Measurements from ENCODE around the gene ZCCHC13.
"Not testable (repeated sequence)": the region's sequence is repeated elsewhere in the genome, so short reads cannot be mapped to it uniquely, and the experiment has no call there.

Gene ZCCHC13

DNA sequence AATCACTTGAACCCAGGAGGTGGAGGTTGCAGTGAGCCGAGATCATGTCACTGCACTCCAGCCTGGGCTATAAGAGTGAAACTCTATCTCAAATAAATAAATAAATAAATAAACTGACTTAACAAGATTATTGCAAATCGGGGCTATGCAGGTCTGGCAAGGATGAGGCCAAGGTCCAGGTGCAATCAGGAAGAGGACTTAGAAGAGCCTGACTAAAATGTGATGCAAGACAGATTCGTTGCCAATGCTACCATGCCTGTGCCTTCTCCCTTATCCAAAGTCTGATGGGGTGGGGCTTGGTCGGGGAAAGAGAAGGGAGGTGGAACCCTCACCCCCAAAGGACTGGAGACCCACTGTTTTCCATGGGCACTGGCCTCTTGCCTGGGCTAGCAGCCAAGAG is 14.7 kb downstream of the ZCCHC13 start:
- TF ChIP-seq, protein P1, sequence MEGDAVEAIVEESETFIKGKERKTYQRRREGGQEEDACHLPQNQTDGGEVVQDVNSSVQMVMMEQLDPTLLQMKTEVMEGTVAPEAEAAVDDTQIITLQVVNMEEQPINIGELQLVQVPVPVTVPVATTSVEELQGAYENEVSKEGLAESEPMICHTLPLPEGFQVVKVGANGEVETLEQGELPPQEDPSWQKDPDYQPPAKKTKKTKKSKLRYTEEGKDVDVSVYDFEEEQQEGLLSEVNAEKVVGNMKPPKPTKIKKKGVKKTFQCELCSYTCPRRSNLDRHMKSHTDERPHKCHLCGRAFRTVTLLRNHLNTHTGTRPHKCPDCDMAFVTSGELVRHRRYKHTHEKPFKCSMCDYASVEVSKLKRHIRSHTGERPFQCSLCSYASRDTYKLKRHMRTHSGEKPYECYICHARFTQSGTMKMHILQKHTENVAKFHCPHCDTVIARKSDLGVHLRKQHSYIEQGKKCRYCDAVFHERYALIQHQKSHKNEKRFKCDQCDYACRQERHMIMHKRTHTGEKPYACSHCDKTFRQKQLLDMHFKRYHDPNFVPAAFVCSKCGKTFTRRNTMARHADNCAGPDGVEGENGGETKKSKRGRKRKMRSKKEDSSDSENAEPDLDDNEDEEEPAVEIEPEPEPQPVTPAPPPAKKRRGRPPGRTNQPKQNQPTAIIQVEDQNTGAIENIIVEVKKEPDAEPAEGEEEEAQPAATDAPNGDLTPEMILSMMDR (IDR thresholded peaks at IDR 0.05; ENCODE audit: insufficient read depth, low read depth, low read length, missing control alignments), result no peak
- no peak for DNase-seq (ENCODE audit: low read depth)
- no peak overlapping the region for H3K4me3 ChIP-seq (ENCODE audit: low read depth, low read length)

GRCh38 chrX:74319321-74319720 is 15.3 kb downstream of the ZCCHC13 start:
- DNase-seq (ENCODE audit: low read depth); H3K4me3 ChIP-seq (ENCODE audit: low read depth, low read length): not testable (repeated sequence)

GRCh38 chrX:74321191-74321590 is 17.2 kb downstream of the ZCCHC13 start:
- DNase-seq (ENCODE audit: low read depth), result no peak
- TF ChIP-seq, protein P1 (IDR thresholded peaks at IDR 0.05; ENCODE audit: insufficient read depth, low read depth, low read length, missing control alignments), result no peak
- H3K4me3 ChIP-seq (ENCODE audit: low read depth, low read length), result no peak overlapping the region

- no peak for DNase-seq (ENCODE audit: low read depth)
- H3K4me3 ChIP-seq (ENCODE audit: low read depth, low read length), result no peak overlapping the region
- TF ChIP-seq, protein P1 (IDR thresholded peaks at IDR 0.05; ENCODE audit: insufficient read depth, low read depth, low read length, missing control alignments), result no peak
Observed at GRCh38 chrX:74324131-74324530, 20.2 kb downstream of the ZCCHC13 start.

GRCh38 chrX:74325130-74326059 is 21.4 kb downstream of the ZCCHC13 start:
- TF ChIP-seq, protein P1 (IDR thresholded peaks at IDR 0.05; ENCODE audit: insufficient read depth, low read depth, low read length, missing control alignments), result no peak
- peak; percentile 0 for DNase-seq (ENCODE audit: low read depth)
- no peak overlapping the region for H3K4me3 ChIP-seq (ENCODE audit: low read depth, low read length)

GRCh38 chrX:74338852-74339251 is 34.9 kb downstream of the ZCCHC13 start:
- TF ChIP-seq, protein P1 (IDR thresholded peaks at IDR 0.05; ENCODE audit: insufficient read depth, low read depth, low read length, missing control alignments), result no peak
- H3K4me3 ChIP-seq (ENCODE audit: low read depth, low read length), result no peak overlapping the region
- no peak for DNase-seq (ENCODE audit: low read depth)

DNA sequence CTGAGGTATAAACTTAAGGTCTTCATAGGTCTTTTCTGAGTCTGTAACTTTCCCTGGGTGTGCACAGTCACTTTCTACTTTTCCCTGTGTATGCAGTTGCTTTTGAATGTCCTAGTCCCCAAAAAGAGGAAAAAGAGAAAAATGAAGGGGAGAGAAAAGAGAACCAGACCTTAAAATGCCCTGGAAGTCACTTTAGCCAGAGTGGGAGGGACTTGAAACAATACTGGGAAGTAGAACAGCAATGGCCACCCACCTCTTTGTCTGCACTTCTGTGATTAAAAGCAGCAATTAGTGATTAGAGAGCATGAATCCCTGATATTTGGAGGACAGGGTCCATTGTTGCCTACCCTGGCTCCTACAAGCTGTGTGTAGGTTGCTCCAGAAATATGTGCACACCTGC is 36.1 kb downstream of the ZCCHC13 start:
- no peak for DNase-seq (ENCODE audit: low read depth)
- no peak overlapping the region for H3K4me3 ChIP-seq (ENCODE audit: low read depth, low read length)
- TF ChIP-seq, protein P1 (IDR thresholded peaks at IDR 0.05; ENCODE audit: insufficient read depth, low read depth, low read length, missing control alignments), result no peak

DNA sequence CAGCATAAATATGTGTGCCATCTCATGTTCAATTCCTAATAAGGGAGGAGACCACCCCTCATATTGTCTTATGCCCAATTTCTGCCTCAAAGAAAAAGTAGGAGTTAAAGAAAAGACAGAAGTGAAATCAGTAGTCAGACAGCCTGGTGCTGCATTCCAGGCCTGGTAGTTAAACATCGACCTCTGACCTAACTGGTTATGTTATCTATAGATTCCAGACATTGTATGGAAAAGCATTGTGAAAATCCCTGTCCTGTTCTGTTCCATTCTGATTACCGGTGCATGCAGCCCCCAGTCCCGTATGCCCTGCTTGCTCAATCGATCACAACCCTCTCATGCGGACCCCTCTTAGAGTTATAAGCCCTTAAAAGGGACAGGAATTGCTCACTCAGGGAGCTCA is 38.2 kb downstream of the ZCCHC13 start:
- not testable (repeated sequence) for DNase-seq (ENCODE audit: low read depth); H3K4me3 ChIP-seq (ENCODE audit: low read depth, low read length)

All from GM12865 (cell line).